ENCODE data around the gene VPS9D1.

VPS9D1 gene

GRCh38 chr16:89709716-89710432 lies 10.8 kb downstream of the VPS9D1 start:
- H3K9me3 ChIP-seq (ENCODE audit: control insufficient read depth, low read length): no peaks in the 10 kb centered on the region
- 86% methylated on average over 19 of the region's 19 CpGs for WGBS, 2 experiments
- H3K4me1 ChIP-seq (ENCODE audit: control insufficient read depth, insufficient read depth, low read length): peaks cover 18% of the 10 kb centered on the region
- H3K27me3 ChIP-seq (ENCODE audit: control insufficient read depth, insufficient read depth, low read length, poor library complexity, severe bottlenecking): peaks cover 9% of the 10 kb centered on the region
- H3K36me3 ChIP-seq (ENCODE audit: control insufficient read depth, insufficient read depth, low read length): no peaks in the 10 kb centered on the region
- H3K27ac ChIP-seq (ENCODE audit: insufficient read depth, low read depth, low read length, poor library complexity, severe bottlenecking): no peak overlapping the region
- H3K4me3 ChIP-seq (ENCODE audit: insufficient read depth, low read depth, low read length): no peak overlapping the region

DNA sequence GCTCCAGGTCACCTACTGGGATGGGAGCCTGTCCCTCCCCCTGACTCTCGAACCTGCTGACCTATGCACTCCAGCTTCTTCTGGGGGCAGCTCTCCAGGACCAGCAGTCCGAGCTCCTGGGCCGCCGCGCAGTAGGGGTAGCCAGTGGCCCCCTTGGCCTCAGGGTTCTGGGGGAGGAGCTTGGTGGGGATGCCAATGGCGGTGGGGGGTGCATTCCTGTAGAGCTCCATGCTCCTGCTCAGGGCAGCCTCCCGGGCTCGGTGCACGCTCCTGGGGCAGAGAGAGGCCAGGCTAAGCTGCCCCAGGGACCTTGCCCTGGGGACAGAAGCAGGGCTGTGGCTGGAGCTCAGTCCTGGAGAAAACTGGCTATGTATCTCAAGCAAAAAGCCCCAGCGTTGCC lies 11.5 kb downstream of the VPS9D1 start:
- Histone ChIP-seq H3K36me3 (ENCODE audit: control insufficient read depth, insufficient read depth, low read length) (no peaks in the 10 kb centered on the region), H3K27ac (ENCODE audit: insufficient read depth, low read depth, low read length, poor library complexity, severe bottlenecking) (no peak overlapping the region), H3K4me1 (ENCODE audit: control insufficient read depth, insufficient read depth, low read length) (peaks cover 18% of the 10 kb centered on the region), H3K27me3 (ENCODE audit: control insufficient read depth, insufficient read depth, low read length, poor library complexity, severe bottlenecking) (peaks cover 13% of the 10 kb centered on the region), H3K9me3 (ENCODE audit: control insufficient read depth, low read length) (no peaks in the 10 kb centered on the region), H3K4me3 (ENCODE audit: insufficient read depth, low read depth, low read length) (no peak overlapping the region)
- 55 to 64% methylated on average over 10 of the region's 10 CpGs for WGBS, 2 experiments

DNA sequence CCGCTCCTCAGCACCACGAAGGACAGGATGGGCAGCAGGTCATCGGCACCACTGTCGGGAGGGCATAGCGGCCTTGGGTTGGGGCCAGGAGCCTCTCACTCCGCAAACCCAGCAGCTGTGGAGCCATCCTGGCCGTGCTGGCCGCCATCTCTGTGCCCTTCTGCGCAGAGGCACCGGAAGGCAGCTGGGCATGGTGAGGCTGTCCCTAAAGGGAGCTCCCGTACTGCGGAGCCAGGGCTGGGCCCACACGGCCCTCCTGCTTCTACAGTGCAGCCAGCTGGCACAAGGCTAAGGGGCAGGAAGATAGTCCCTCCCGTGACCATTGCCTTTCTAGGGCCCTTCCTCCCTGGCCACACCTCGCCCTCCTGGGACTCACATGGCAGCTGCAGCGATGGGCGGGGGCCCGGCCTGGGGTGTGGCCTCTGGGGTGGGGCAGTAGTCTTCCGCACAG lies 12.2 kb downstream of the VPS9D1 start:
- 93% methylated on average over 19 of the region's 19 CpGs for WGBS, 2 experiments
- no peak overlapping the region for H3K4me3 ChIP-seq (ENCODE audit: insufficient read depth, low read depth, low read length)
- no peaks in the 10 kb centered on the region for H3K9me3 ChIP-seq (ENCODE audit: control insufficient read depth, low read length)
- no peaks in the 10 kb centered on the region for H3K36me3 ChIP-seq (ENCODE audit: control insufficient read depth, insufficient read depth, low read length)
- H3K27me3 ChIP-seq (ENCODE audit: control insufficient read depth, insufficient read depth, low read length, poor library complexity, severe bottlenecking): peaks cover 17% of the 10 kb centered on the region
- no peak overlapping the region for H3K27ac ChIP-seq (ENCODE audit: insufficient read depth, low read depth, low read length, poor library complexity, severe bottlenecking)
- H3K4me1 ChIP-seq (ENCODE audit: control insufficient read depth, insufficient read depth, low read length): peaks cover 18% of the 10 kb centered on the region

- 92% methylated on average over 9 of the region's 9 CpGs for WGBS, 2 experiments
- Histone ChIP-seq H3K9me3 (ENCODE audit: control insufficient read depth, low read length) (no peaks in the 10 kb centered on the region), H3K27me3 (ENCODE audit: control insufficient read depth, insufficient read depth, low read length, poor library complexity, severe bottlenecking) (peaks cover 25% of the 10 kb centered on the region), H3K4me3 (ENCODE audit: insufficient read depth, low read depth, low read length) (no peak overlapping the region), H3K36me3 (ENCODE audit: control insufficient read depth, insufficient read depth, low read length) (no peaks in the 10 kb centered on the region), H3K27ac (ENCODE audit: insufficient read depth, low read depth, low read length, poor library complexity, severe bottlenecking) (no peak overlapping the region), H3K4me1 (ENCODE audit: control insufficient read depth, insufficient read depth, low read length) (peaks cover 18% of the 10 kb centered on the region)
Measured at GRCh38 chr16:89707695-89708094, 13.0 kb downstream of the VPS9D1 start.

DNA sequence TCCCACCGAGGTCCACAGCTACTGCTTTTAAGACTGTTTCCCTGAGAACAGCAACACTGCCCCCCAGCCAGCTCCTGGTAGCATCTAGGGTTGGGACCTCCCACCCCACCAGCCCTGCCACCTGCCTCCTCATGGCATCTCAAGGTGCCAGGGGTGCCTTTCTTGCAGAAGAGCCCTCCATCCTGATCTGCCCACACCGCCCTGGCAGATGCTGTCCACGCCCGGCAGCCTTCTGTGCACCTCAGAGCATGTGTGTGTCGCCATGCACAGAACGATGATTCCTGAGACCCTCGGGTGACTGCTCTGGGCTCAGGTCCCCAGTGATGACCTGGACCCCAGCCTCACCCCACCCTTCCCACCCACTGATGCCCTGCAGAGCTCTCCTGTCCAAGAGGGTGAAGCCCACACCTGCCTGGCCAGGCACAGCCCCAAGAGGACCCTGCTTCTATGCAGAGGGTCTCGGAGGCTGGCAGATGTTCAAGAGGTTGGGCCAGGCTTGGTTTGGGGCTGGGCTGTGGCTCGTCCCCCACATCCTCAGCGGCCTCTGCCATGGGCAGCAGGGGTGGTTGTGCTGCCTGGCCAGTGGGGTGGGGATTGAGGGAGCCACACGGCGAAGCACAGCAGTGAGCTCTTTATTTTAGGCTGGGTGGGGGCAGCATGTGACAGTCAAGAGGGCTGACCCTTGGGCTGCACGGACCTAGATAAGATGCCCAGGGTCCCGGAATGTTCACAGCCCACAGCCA lies 14.0 kb downstream of the VPS9D1 start:
- 94% methylated on average over 14 of the region's 14 CpGs for WGBS, 2 experiments
- H3K9me3 ChIP-seq (ENCODE audit: control insufficient read depth, low read length): no peaks in the 10 kb centered on the region
- peaks cover 25% of the 10 kb centered on the region for H3K27me3 ChIP-seq (ENCODE audit: control insufficient read depth, insufficient read depth, low read length, poor library complexity, severe bottlenecking)
- no peak overlapping the region for H3K4me3 ChIP-seq (ENCODE audit: insufficient read depth, low read depth, low read length)
- H3K36me3 ChIP-seq (ENCODE audit: control insufficient read depth, insufficient read depth, low read length): no peaks in the 10 kb centered on the region
- peaks cover 18% of the 10 kb centered on the region for H3K4me1 ChIP-seq (ENCODE audit: control insufficient read depth, insufficient read depth, low read length)
- no peak overlapping the region for H3K27ac ChIP-seq (ENCODE audit: insufficient read depth, low read depth, low read length, poor library complexity, severe bottlenecking)

DNA sequence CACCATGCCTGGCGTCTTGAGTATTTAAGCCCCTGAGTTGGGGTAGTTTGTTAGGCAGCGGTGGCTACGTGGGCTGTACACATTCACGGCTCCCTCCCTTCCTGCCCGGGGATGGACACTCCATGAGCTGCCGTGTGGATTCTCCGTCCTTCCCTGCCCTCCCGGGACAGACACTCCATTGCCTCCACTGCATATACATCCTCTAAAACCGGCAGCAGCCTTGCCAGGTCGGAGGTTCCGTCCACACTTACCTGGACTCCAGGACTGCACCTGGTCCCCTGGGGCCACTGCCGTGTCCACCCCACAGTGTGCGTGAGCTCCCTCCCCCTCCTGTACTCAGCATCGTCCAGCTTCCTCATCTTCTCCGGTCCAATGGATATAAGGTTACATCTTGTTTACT lies 15.7 kb downstream of the VPS9D1 start:
- peaks cover 12% of the 10 kb centered on the region for H3K4me1 ChIP-seq (ENCODE audit: control insufficient read depth, insufficient read depth, low read length)
- no peak overlapping the region for H3K4me3 ChIP-seq (ENCODE audit: insufficient read depth, low read depth, low read length)
- H3K36me3 ChIP-seq (ENCODE audit: control insufficient read depth, insufficient read depth, low read length): no peaks in the 10 kb centered on the region
- no peaks in the 10 kb centered on the region for H3K9me3 ChIP-seq (ENCODE audit: control insufficient read depth, low read length)
- peaks cover 34% of the 10 kb centered on the region for H3K27me3 ChIP-seq (ENCODE audit: control insufficient read depth, insufficient read depth, low read length, poor library complexity, severe bottlenecking)
- WGBS, 2 experiments: 93% methylated on average over 15 of the region's 15 CpGs
- no peak overlapping the region for H3K27ac ChIP-seq (ENCODE audit: insufficient read depth, low read depth, low read length, poor library complexity, severe bottlenecking)

- peaks cover 9% of the 10 kb centered on the region for H3K4me1 ChIP-seq (ENCODE audit: control insufficient read depth, insufficient read depth, low read length)
- no peak overlapping the region for H3K27ac ChIP-seq (ENCODE audit: insufficient read depth, low read depth, low read length, poor library complexity, severe bottlenecking)
- 88 to 89% methylated on average over 13 of the region's 13 CpGs for WGBS, 2 experiments
- no peaks in the 10 kb centered on the region for H3K9me3 ChIP-seq (ENCODE audit: control insufficient read depth, low read length)
- no peaks in the 10 kb centered on the region for H3K36me3 ChIP-seq (ENCODE audit: control insufficient read depth, insufficient read depth, low read length)
- H3K27me3 ChIP-seq (ENCODE audit: control insufficient read depth, insufficient read depth, low read length, poor library complexity, severe bottlenecking): peaks cover 34% of the 10 kb centered on the region
- H3K4me3 ChIP-seq (ENCODE audit: insufficient read depth, low read depth, low read length): no peak overlapping the region
Measured at GRCh38 chr16:89704281-89704680, 16.4 kb downstream of the VPS9D1 start.

- no peaks in the 10 kb centered on the region for H3K36me3 ChIP-seq (ENCODE audit: control insufficient read depth, insufficient read depth, low read length)
- H3K9me3 ChIP-seq (ENCODE audit: control insufficient read depth, low read length): no peaks in the 10 kb centered on the region
- peaks cover 34% of the 10 kb centered on the region for H3K27me3 ChIP-seq (ENCODE audit: control insufficient read depth, insufficient read depth, low read length, poor library complexity, severe bottlenecking)
- H3K27ac ChIP-seq (ENCODE audit: insufficient read depth, low read depth, low read length, poor library complexity, severe bottlenecking): peak within 1 kb of the TSS; percentile 73
- peak within 1 kb of the TSS; percentile 68 for H3K4me3 ChIP-seq (ENCODE audit: insufficient read depth, low read depth, low read length)
- H3K4me1 ChIP-seq (ENCODE audit: control insufficient read depth, insufficient read depth, low read length): peaks cover 10% of the 10 kb centered on the region
- WGBS, 2 experiments: 1% methylated on average over 97 of the region's 97 CpGs
Measured at GRCh38 chr16:89701425-89702406, 19.0 kb downstream of the VPS9D1 start, which contains the start of gene SPATA2L. Gene SPATA2L (minus strand): TSS chr16:89701705. CDS start chr16:89701232, 473 bp downstream.

DNA sequence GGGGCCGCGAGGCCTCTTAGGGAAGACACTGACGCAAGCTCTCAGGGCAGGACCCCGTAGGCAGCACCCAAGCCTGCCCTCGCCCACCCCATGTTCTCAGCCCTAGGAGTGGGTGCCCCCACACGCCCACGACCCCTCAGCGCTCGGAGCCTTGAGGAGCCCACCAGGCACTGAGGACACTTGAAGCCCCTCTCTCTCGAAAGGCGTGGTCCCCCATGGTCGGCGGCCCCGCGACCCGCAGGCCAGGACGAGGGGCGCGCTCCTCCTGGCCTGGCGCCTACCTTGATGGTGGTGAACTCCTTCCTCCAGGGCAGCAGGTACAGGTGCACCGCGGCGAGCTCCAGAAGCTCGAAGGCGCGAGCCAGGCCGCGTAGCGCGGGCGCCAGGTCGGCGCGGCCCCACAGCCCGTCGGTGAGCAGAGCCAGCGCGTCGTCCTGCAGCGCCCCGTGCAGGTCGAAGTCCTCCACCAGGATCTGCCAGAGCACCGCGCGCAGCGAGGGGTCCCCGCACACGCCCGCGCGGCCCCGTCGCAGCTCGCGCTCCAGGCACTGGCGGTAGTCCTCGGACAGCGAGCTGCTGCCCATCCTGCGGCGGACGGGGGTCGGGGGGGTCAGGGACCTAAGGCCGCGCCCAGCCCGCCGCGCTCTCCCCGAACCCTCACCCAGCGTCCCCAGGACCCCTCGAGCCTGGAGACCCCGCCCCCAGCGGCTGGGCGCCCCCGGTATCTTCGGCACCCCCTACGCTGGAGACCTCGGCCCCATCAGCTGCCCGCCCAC lies 19.9 kb downstream of the VPS9D1 start:
- Histone ChIP-seq H3K27ac (ENCODE audit: insufficient read depth, low read depth, low read length, poor library complexity, severe bottlenecking) (peak overlapping the region; percentile 73), H3K4me1 (ENCODE audit: control insufficient read depth, insufficient read depth, low read length) (peaks cover 10% of the 10 kb centered on the region), H3K9me3 (ENCODE audit: control insufficient read depth, low read length) (no peaks in the 10 kb centered on the region), H3K36me3 (ENCODE audit: control insufficient read depth, insufficient read depth, low read length) (no peaks in the 10 kb centered on the region), H3K27me3 (ENCODE audit: control insufficient read depth, insufficient read depth, low read length, poor library complexity, severe bottlenecking) (peaks cover 34% of the 10 kb centered on the region), H3K4me3 (ENCODE audit: insufficient read depth, low read depth, low read length) (peak overlapping the region; percentile 68)
- 3% methylated on average over 78 of the region's 78 CpGs for WGBS, 2 experiments

Data from ectodermal cell (in vitro differentiated cells).